WTC11 (cell line): ENCODE measurements around the gene MAP3K7. TPM values are rescaled to one million over a fixed set of nuclear protein-coding genes. Genes with fewer than 3 reads are reported as not detected.

Experiments
- ATAC-seq: fragments of 200-7000 bp; cut with Tn5 transposase; 2 replicates; pipeline ENCODE4 v1.10.0; 2021; ENCODE audit warnings: mild to moderate bottlenecking, moderate library complexity
- CTCF ChIA-PET: fragments of 300-600 bp; sonication (Branson Sonifier 250); formaldehyde crosslinking; loops from one replicate; lab custom pipeline; 2021; ENCODE audit warnings: antibody characterized with exemption; lab: Charles Lee
- POLR2A ChIA-PET: fragments of 350-600 bp; sonication (Branson Sonifier 250); formaldehyde crosslinking; loops from one replicate; lab custom pipeline; 2021; ENCODE audit warnings: antibody characterized with exemption; lab: Charles Lee
- DNase-seq: peaks from one replicate; pipeline ENCODE4 v3.0.0; 2021; ENCODE audit warnings: low spot score
- H3K27ac Mint-ChIP-seq: 2 replicates; pipeline ENCODE4 v1.8.0; 2021; ENCODE audit warnings: mixed read lengths
- H3K27me3 Mint-ChIP-seq: 2 replicates; pipeline ENCODE4 v1.8.0; 2021; ENCODE audit warnings: low read depth, mild to moderate bottlenecking, moderate library complexity, mixed read lengths
- H3K36me3 Mint-ChIP-seq: 2 replicates; pipeline ENCODE4 v1.8.0; 2021; ENCODE audit warnings: mixed read lengths
- H3K4me1 Mint-ChIP-seq: 2 replicates; pipeline ENCODE4 v1.8.0; 2022; ENCODE audit warnings: mixed read lengths
- H3K4me3 Mint-ChIP-seq: 2 replicates; pipeline ENCODE4 v1.8.0; 2021; ENCODE audit warnings: mild to moderate bottlenecking, moderate library complexity, mixed read lengths
- H3K9me3 Mint-ChIP-seq: 2 replicates; pipeline ENCODE4 v1.8.0; 2021; ENCODE audit warnings: mixed read lengths
- CDX4 ChIP-seq: fragments of 250-450 bp; sonication (Bioruptor Pico); IDR thresholded peaks from 2 replicates; pipeline ENCODE4 v1.9.0; 2021; ENCODE audit warnings: moderate library complexity, mild to moderate bottlenecking, inconsistent platforms, borderline replicate concordance
- ETV6 ChIP-seq: sonication (generic); formaldehyde crosslinking; IDR thresholded peaks from 2 replicates; pipeline ENCODE4 v1.8.1; 2022; ENCODE audit warnings: mild to moderate bottlenecking, missing genetic modification reagents
- FOXK1 ChIP-seq: sonication (generic); formaldehyde crosslinking; IDR thresholded peaks from 2 replicates; pipeline ENCODE4 v1.8.0; 2022; ENCODE audit warnings: mild to moderate bottlenecking, moderate library complexity, missing genetic modification reagents
- FOXP4 ChIP-seq: sonication (generic); formaldehyde crosslinking; IDR thresholded peaks from 2 replicates; pipeline ENCODE4 v1.8.0; 2022; ENCODE audit warnings: mild to moderate bottlenecking, missing genetic modification reagents
- MYBL2 ChIP-seq: sonication (generic); formaldehyde crosslinking; IDR thresholded peaks from 2 replicates; pipeline ENCODE4 v1.8.1; 2023; ENCODE audit warnings: mild to moderate bottlenecking, moderate library complexity, missing genetic modification reagents
- NR3C1 ChIP-seq: sonication (generic); formaldehyde crosslinking; conservative IDR thresholded peaks from 2 replicates; pipeline ENCODE4 v1.8.1; 2023; ENCODE audit warnings: low read depth, mild to moderate bottlenecking, missing genetic modification reagents
- RORB ChIP-seq: fragments of 250-450 bp; sonication (Bioruptor Pico); IDR thresholded peaks from 2 replicates; pipeline ENCODE4 v1.9.0; 2021; ENCODE audit warnings: mild to moderate bottlenecking
- ZNF219 ChIP-seq: sonication (generic); formaldehyde crosslinking; IDR thresholded peaks from 2 replicates; pipeline ENCODE4 v1.8.0; 2023; ENCODE audit warnings: missing genetic modification reagents, mild to moderate bottlenecking, borderline replicate concordance
- ZNF232 ChIP-seq: sonication (generic); formaldehyde crosslinking; IDR thresholded peaks from 2 replicates; pipeline ENCODE4 v1.8.0; 2022; ENCODE audit warnings: mild to moderate bottlenecking, missing genetic modification reagents
- total RNA-seq: library from RNA; stranded (reverse); gene quantifications from 3 replicates; pipeline ENCODE4 v1.2.3, GENCODE V29; 2021
- TF ChIP-seq, protein P1 (sequence below): fragments of 250-450 bp; sonication (Bioruptor Pico); IDR thresholded peaks from 2 replicates; pipeline ENCODE4 v1.8.0; 2021; ENCODE audit warnings: mild to moderate bottlenecking
- TF ChIP-seq, protein P2 (sequence below): fragments of 250-450 bp; sonication (Bioruptor Pico); IDR thresholded peaks from 2 replicates; pipeline ENCODE4 v2.1.2; 2022; ENCODE audit warnings: mild to moderate bottlenecking, moderate library complexity
- TF ChIP-seq, protein P3 (sequence below): sonication (generic); formaldehyde crosslinking; IDR thresholded peaks from 2 replicates; pipeline ENCODE4 v1.8.1; 2023; ENCODE audit warnings: mild to moderate bottlenecking, missing genetic modification reagents
- TF ChIP-seq, protein P4 (sequence below): fragments of 200-600 bp; IDR thresholded peaks from 2 replicates; pipeline ENCODE4 v1.8.0; 2022; ENCODE audit warnings: antibody characterized with exemption
- TF ChIP-seq, protein P5 (sequence below): fragments of 250-450 bp; sonication (Bioruptor Pico); IDR thresholded peaks from 2 replicates; pipeline ENCODE4 v1.9.0; 2021; ENCODE audit warnings: mild to moderate bottlenecking, borderline replicate concordance

The MAP3K7 gene
- total RNA-seq, 1 experiment from 2014 or later = 36.7 TPM

- Mint-ChIP-seq H3K4me1 (peaks cover 8% of the 10 kb centered on the region), H3K4me3 (no peak overlapping the region), H3K27ac (no peak overlapping the region), H3K36me3 (no peaks in the 10 kb centered on the region), H3K9me3 (no peaks in the 10 kb centered on the region), H3K27me3 (no peaks in the 10 kb centered on the region)
- POLR2A ChIA-PET = no interaction called here
- CTCF ChIA-PET = interaction anchor here (2.8 kb wide), 1 partner anchor 9 kb away, joined by 13 read pairs; no protein-coding TSS in a partner anchor
- no peak for DNase-seq
- TF ChIP-seq ETV6 (CRISPR knock-in tag) (no peak), MYBL2 (CRISPR knock-in tag) (no peak), FOXP4 (CRISPR knock-in tag) (no peak), FOXK1 (CRISPR knock-in tag) (no peak), RORB (no peak), CDX4 (CRISPR knock-in tag) (no peak), ZNF232 (CRISPR knock-in tag) (no peak), ZNF219 (CRISPR knock-in tag) (no peak), NR3C1 (CRISPR knock-in tag) (no peak)
- TF ChIP-seq, protein P1, sequence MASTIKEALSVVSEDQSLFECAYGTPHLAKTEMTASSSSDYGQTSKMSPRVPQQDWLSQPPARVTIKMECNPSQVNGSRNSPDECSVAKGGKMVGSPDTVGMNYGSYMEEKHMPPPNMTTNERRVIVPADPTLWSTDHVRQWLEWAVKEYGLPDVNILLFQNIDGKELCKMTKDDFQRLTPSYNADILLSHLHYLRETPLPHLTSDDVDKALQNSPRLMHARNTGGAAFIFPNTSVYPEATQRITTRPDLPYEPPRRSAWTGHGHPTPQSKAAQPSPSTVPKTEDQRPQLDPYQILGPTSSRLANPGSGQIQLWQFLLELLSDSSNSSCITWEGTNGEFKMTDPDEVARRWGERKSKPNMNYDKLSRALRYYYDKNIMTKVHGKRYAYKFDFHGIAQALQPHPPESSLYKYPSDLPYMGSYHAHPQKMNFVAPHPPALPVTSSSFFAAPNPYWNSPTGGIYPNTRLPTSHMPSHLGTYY (CRISPR knock-in tag) = no peak
- TF ChIP-seq, protein P2, sequence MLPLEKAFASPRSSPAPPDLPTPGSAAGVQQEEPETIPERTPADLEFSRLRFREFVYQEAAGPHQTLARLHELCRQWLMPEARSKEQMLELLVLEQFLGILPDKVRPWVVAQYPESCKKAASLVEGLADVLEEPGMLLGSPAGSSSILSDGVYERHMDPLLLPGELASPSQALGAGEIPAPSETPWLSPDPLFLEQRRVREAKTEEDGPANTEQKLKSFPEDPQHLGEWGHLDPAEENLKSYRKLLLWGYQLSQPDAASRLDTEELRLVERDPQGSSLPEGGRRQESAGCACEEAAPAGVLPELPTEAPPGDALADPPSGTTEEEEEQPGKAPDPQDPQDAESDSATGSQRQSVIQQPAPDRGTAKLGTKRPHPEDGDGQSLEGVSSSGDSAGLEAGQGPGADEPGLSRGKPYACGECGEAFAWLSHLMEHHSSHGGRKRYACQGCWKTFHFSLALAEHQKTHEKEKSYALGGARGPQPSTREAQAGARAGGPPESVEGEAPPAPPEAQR (CRISPR knock-in tag) = no peak
- TF ChIP-seq, protein P3, sequence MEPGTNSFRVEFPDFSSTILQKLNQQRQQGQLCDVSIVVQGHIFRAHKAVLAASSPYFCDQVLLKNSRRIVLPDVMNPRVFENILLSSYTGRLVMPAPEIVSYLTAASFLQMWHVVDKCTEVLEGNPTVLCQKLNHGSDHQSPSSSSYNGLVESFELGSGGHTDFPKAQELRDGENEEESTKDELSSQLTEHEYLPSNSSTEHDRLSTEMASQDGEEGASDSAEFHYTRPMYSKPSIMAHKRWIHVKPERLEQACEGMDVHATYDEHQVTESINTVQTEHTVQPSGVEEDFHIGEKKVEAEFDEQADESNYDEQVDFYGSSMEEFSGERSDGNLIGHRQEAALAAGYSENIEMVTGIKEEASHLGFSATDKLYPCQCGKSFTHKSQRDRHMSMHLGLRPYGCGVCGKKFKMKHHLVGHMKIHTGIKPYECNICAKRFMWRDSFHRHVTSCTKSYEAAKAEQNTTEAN (CRISPR knock-in tag) = no peak
- TF ChIP-seq, protein P4, sequence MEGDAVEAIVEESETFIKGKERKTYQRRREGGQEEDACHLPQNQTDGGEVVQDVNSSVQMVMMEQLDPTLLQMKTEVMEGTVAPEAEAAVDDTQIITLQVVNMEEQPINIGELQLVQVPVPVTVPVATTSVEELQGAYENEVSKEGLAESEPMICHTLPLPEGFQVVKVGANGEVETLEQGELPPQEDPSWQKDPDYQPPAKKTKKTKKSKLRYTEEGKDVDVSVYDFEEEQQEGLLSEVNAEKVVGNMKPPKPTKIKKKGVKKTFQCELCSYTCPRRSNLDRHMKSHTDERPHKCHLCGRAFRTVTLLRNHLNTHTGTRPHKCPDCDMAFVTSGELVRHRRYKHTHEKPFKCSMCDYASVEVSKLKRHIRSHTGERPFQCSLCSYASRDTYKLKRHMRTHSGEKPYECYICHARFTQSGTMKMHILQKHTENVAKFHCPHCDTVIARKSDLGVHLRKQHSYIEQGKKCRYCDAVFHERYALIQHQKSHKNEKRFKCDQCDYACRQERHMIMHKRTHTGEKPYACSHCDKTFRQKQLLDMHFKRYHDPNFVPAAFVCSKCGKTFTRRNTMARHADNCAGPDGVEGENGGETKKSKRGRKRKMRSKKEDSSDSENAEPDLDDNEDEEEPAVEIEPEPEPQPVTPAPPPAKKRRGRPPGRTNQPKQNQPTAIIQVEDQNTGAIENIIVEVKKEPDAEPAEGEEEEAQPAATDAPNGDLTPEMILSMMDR = no peak
- TF ChIP-seq, protein P5, sequence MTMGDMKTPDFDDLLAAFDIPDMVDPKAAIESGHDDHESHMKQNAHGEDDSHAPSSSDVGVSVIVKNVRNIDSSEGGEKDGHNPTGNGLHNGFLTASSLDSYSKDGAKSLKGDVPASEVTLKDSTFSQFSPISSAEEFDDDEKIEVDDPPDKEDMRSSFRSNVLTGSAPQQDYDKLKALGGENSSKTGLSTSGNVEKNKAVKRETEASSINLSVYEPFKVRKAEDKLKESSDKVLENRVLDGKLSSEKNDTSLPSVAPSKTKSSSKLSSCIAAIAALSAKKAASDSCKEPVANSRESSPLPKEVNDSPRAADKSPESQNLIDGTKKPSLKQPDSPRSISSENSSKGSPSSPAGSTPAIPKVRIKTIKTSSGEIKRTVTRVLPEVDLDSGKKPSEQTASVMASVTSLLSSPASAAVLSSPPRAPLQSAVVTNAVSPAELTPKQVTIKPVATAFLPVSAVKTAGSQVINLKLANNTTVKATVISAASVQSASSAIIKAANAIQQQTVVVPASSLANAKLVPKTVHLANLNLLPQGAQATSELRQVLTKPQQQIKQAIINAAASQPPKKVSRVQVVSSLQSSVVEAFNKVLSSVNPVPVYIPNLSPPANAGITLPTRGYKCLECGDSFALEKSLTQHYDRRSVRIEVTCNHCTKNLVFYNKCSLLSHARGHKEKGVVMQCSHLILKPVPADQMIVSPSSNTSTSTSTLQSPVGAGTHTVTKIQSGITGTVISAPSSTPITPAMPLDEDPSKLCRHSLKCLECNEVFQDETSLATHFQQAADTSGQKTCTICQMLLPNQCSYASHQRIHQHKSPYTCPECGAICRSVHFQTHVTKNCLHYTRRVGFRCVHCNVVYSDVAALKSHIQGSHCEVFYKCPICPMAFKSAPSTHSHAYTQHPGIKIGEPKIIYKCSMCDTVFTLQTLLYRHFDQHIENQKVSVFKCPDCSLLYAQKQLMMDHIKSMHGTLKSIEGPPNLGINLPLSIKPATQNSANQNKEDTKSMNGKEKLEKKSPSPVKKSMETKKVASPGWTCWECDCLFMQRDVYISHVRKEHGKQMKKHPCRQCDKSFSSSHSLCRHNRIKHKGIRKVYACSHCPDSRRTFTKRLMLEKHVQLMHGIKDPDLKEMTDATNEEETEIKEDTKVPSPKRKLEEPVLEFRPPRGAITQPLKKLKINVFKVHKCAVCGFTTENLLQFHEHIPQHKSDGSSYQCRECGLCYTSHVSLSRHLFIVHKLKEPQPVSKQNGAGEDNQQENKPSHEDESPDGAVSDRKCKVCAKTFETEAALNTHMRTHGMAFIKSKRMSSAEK (CRISPR knock-in tag) = no peak
- no peak for ATAC-seq
Measured at GRCh38 chr6:90468080-90468479, 118.8 kb downstream of the MAP3K7 start.
